Activated CD8-positive, alpha-beta memory T cell treated with anti-CD3 and anti-CD28 coated beads, Interleukin-2, amount 10 ng/mL, durations not matched to agents 7 days and 5 days (primary cell): ENCODE results near the gene ATXN7. TPM values are rescaled to one million over a fixed set of nuclear protein-coding genes. Genes with fewer than 3 reads are reported as not detected.

Experiments used
- ATAC-seq: fragments of 150-1000 bp; cut with Tn5 transposase; one replicate; pipeline ENCODE4 v1.10.0; 2021; ENCODE audit warnings: moderate library complexity
- CTCF ChIA-PET: fragments of 350-600 bp; sonication (Branson Sonifier 250); formaldehyde crosslinking; loops from one replicate; lab custom pipeline; 2021; ENCODE audit warnings: antibody characterized with exemption; lab: Charles Lee
- DNase-seq: peaks from one replicate; pipeline ENCODE4 v3.0.0-alpha.2; 2020
- H3K27ac Mint-ChIP-seq: one replicate; pipeline ENCODE4 v1.8.0; 2021; ENCODE audit warnings: mild to moderate bottlenecking, mixed read lengths
- H3K27me3 Mint-ChIP-seq: one replicate; pipeline ENCODE4 v1.8.0; 2021; ENCODE audit warnings: mixed read lengths
- H3K36me3 Mint-ChIP-seq: one replicate; pipeline ENCODE4 v1.8.0; 2021; ENCODE audit warnings: mild to moderate bottlenecking, mixed read lengths
- H3K4me1 Mint-ChIP-seq: one replicate; pipeline ENCODE4 v1.8.0; 2021; ENCODE audit warnings: mixed read lengths
- H3K4me3 Mint-ChIP-seq: one replicate; pipeline ENCODE4 v1.8.0; 2021; ENCODE audit warnings: mild to moderate bottlenecking, moderate library complexity, mixed read lengths
- H3K9me3 Mint-ChIP-seq: one replicate; pipeline ENCODE4 v1.8.0; 2022; ENCODE audit warnings: low read depth, mixed read lengths
- total RNA-seq, 2 experiments: library from RNA; stranded (reverse); gene quantifications; one replicate each; pipeline ENCODE4 v1.2.3, GENCODE V29; 2021

Gene ATXN7
- total RNA-seq, 2 experiments from 2014 or later, result 41.9 to 56.5 TPM

DNA sequence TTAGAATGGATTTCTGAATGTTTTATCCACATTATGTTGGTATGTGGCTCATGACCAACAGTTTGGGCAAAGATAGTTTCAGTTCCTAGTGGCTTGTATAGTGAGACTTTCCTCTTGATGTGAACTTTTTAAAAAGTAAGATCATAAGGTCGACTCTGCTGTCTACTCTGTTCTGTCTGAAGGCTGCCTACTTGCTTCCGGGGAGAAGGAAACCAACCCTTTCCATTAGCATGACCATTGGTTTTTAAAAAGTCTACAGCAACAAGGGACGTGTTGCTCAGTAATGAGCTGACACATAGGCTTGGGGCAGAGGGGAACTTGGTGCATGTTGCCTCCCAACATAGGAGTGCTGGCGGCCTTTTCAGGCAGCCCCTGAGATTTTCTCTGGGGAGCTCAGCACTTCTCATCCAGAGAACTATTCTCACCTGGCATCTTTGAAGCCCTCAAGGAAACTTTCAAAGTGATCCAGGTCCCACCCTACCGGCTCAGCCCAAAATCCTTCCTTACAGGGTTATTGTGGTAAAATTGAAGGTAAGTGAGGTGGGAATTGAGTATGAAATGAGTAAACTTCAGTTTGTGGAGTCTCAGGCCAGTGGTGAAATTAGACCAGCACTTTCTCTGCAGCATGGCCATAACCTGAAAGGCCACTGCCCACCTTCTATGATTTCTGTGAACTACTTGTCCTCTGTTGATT is 129.0 kb downstream of the ATXN7 start:
- Mint-ChIP-seq H3K9me3 (no peaks in the 10 kb centered on the region), H3K4me1 (peaks cover 13% of the 10 kb centered on the region), H3K27ac (peak overlapping the region; percentile 52), H3K36me3 (peaks cover 63% of the 10 kb centered on the region), H3K4me3 (no peak overlapping the region), H3K27me3 (no peaks in the 10 kb centered on the region)
- no peak for DNase-seq
- ATAC-seq, result no peak
- CTCF ChIA-PET, result interaction anchor here (0.7 to 7.4 kb wide), 13 partner anchors 10 to 67 kb away, joined by 3 to 58 read pairs (median 8); partner anchors contain the start of gene PSMD6

DNA sequence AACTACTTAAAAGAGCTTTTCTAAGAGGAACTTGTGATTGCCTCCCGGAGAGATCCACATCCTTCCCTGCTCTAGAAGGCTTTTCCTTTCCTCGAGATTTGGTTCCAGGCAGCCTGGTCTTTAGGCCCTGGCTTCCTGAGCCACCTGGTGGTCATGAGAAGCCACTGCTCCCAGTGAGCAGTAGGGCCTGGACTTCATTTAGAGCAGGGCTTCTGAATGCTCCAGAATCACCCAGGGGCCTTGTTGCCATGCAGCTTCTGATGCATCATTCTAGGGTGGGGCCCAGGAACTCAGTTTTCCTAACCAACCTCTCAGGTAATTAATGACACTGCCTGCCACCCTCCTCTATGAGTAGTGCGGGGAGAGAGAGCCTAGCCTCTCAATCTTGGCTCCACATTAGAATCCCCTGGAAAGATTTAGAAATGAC is 130.0 kb downstream of the ATXN7 start:
- CTCF ChIA-PET, result interaction anchor here (0.7 to 7.4 kb wide), 15 partner anchors 9 to 68 kb away, joined by 3 to 58 read pairs (median 4); partner anchors contain the start of gene PSMD6
- Mint-ChIP-seq H3K27me3 (no peaks in the 10 kb centered on the region), H3K27ac (peak overlapping the region; percentile 25), H3K4me3 (no peak overlapping the region), H3K36me3 (peaks cover 59% of the 10 kb centered on the region), H3K4me1 (peaks cover 7% of the 10 kb centered on the region), H3K9me3 (no peaks in the 10 kb centered on the region)
- ATAC-seq, result peak; percentile 88
- peak; percentile 63 for DNase-seq

DNA sequence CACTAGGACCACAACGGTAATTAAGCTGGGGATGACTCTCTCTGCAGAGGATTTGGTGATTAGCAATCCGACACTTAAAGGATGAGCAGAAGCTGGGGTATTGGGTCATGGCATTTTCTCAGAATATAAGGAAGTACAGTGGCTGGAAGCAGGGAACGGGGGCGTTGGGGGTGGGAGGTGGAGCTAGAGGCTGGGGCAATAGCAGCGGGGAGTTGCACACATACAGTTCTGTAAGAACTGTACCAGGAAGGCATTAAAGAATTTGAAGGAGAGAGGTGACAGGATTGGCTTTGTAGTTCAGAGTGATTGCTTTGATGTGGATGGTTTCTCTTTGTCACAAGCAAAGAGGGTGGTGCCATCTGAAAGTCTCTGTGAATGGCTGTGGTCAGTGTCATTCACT is 131.4 kb downstream of the ATXN7 start:
- H3K4me1 Mint-ChIP-seq, result peaks cover 3% of the 10 kb centered on the region
- DNase-seq, result no peak
- peak overlapping the region; percentile 45 for H3K27ac Mint-ChIP-seq
- no peak overlapping the region for H3K4me3 Mint-ChIP-seq
- H3K27me3 Mint-ChIP-seq, result no peaks in the 10 kb centered on the region
- no peaks in the 10 kb centered on the region for H3K9me3 Mint-ChIP-seq
- no peak for ATAC-seq
- CTCF ChIA-PET, result interaction anchor here (1.3 to 7.4 kb wide), 8 partner anchors 8 to 33 kb away, joined by 3 to 58 read pairs (median 11); no protein-coding TSS in a partner anchor
- peaks cover 59% of the 10 kb centered on the region for H3K36me3 Mint-ChIP-seq

DNA sequence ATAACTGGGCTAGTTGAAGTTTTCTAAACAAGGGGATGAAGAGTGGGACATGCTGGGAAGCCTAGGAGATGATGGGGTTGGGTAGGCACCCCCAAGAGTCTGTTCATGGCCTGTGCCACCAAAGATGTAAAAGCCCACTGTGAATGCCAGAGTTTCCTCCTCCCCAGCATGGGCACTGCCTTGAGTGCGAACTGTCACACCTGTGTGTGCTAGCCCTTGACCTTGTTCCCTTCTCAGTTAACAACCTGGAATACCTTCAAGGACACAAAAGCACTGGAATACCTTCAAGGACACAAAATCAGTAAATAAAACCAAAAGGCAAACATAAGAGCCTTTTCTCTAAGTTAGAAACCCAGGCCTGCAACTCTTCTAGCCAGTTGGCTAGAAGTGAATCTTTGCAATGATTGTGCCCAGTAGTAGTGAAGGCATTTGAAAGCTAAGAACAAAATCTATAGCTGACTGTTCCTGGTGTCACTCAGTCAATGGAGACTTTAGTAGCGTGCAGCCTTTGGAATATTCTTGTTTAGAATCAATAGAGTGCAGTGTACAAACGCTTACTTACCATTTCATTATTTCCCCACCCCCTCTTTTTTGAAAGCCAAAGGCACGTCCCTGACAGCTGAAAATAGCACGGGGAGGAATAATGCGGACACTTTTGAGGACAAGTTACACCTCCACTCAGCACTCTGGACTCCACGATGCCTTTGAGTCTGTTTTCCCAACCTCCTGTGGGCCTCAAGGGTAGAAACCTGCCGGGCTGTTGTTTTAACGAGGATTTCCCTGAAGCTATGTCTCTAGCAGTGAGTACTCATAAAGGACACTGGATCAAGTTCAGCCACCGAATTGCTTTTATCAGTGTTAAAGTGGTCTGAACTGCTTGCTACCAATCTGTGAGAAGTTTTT is 135.4 kb downstream of the ATXN7 start:
- ATAC-seq (no peak), DNase-seq (no peak)
- H3K36me3 Mint-ChIP-seq, result peaks cover 49% of the 10 kb centered on the region
- no peaks in the 10 kb centered on the region for H3K27me3 Mint-ChIP-seq
- H3K27ac Mint-ChIP-seq, result no peak overlapping the region
- H3K4me3 Mint-ChIP-seq, result no peak overlapping the region
- CTCF ChIA-PET, result interaction anchor here (0.7 kb wide), 1 partner anchor 9 kb away, joined by 3 read pairs; no protein-coding TSS in a partner anchor
- H3K4me1 Mint-ChIP-seq, result peaks cover 3% of the 10 kb centered on the region
- no peaks in the 10 kb centered on the region for H3K9me3 Mint-ChIP-seq

DNA sequence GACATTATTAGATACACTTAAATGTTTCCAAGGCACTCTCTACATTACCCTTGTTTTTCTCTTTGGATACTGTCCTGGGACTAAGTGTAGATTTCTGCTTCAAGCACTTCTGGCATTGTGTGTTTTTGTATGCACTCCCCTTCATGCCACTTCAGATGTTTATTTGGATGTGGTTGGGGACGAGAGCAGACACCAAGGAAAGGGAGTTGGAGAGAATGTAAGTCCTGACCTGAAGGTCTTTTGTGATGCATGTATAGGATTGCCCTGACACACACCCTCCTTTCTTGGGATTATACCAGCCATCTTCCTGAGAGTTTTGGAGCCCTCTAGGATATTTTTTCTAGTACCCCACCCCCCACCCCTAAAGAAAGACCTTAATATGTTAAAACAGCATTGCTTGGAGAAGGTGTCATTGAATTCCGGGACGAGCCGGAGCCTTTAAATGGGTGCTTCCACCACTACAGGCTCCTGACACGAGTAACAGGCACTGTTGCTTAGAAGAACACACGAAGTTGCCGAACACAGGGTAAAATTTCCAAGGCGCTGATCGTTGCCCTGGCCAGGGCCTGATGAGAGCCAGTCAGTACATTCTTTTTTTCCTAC is 136.9 kb downstream of the ATXN7 start:
- Mint-ChIP-seq H3K36me3 (peaks cover 39% of the 10 kb centered on the region), H3K9me3 (no peaks in the 10 kb centered on the region), H3K27ac (peak overlapping the region; percentile 41), H3K4me3 (no peak overlapping the region), H3K27me3 (no peaks in the 10 kb centered on the region), H3K4me1 (no peaks in the 10 kb centered on the region)
- no peak for DNase-seq
- no peak for ATAC-seq
- CTCF ChIA-PET, result no interaction called here

DNA sequence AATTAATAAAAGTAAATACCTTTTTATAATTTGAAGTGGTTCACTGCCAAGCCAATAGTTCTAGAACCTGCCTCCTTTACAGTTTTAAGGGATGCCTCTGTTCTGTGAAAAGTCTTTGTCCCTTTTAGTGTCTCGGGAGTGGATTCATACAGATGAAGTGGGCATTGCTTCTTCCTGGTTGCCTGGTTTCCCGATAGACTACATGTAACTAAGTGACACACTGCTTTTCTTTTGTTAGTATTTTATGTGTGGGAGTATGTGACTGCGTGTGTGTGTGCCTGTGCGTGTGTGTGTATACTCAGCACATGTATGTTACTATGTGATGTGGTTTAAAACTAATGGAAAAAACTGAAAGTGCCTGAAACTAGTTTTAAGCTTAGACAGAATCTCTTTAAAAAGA is 138.6 kb downstream of the ATXN7 start:
- no peak overlapping the region for H3K27ac Mint-ChIP-seq
- H3K4me1 Mint-ChIP-seq, result no peaks in the 10 kb centered on the region
- ATAC-seq (no peak), DNase-seq (no peak)
- no peaks in the 10 kb centered on the region for H3K27me3 Mint-ChIP-seq
- H3K9me3 Mint-ChIP-seq, result no peaks in the 10 kb centered on the region
- CTCF ChIA-PET, result interaction anchor here (1.9 kb wide), 1 partner anchor 21 kb away, joined by 8 read pairs; the partner anchor contains the start of gene PSMD6
- peaks cover 25% of the 10 kb centered on the region for H3K36me3 Mint-ChIP-seq
- no peak overlapping the region for H3K4me3 Mint-ChIP-seq

DNA sequence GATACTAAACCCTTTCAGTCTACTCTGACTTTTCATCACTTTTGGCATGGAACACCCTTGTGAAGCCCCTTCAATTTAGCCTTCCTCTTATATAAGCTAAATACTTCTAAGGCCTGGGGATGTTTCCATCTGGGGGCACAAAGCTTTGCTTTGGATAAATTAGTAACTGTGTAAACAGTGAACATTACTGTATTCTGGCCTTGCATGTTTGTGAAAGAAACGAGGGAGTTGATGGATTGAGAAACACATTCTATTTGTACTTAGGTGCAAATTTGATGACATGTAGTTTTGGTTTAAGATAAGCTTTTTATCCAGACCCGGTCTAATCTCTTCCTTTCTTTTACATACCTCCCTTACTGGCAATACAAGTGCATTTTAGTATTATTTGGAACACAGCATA is 139.9 kb downstream of the ATXN7 start:
- no peak for ATAC-seq

DNA sequence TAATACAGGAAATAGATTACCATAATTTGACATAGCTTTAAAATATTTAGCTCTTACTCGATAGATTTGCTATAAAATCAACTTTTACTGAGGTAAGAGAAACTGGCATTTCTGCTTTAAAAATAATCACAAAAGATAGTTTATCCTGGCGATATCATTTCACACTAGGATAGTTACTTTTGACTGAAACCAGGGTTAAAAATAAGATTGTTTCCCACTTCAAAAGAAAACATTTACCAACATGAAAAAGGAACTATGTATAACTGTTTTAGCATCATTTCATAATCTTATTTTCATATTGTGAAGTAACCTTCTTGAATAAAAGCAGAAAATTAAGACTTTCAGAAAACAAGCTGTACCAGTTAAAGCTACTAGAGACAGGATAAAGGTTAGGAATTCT is 144.3 kb downstream of the ATXN7 start:
- peaks cover 50% of the 10 kb centered on the region for H3K36me3 Mint-ChIP-seq
- peaks cover 18% of the 10 kb centered on the region for H3K4me1 Mint-ChIP-seq
- ATAC-seq (no peak), DNase-seq (no peak)
- CTCF ChIA-PET, result interaction anchor here (1.0 to 2.7 kb wide), 8 partner anchors 10 to 46 kb away, joined by 3 to 15 read pairs (median 4); partner anchors contain the start of gene PSMD6
- H3K4me3 Mint-ChIP-seq, result no peak overlapping the region
- no peaks in the 10 kb centered on the region for H3K9me3 Mint-ChIP-seq
- H3K27ac Mint-ChIP-seq, result no peak overlapping the region
- H3K27me3 Mint-ChIP-seq, result no peaks in the 10 kb centered on the region

More for the DNA sequence above, 139.9 kb downstream of the ATXN7 start:
- Mint-ChIP-seq H3K27ac (no peak overlapping the region), H3K4me3 (no peak overlapping the region), H3K4me1 (peaks cover 4% of the 10 kb centered on the region), H3K27me3 (no peaks in the 10 kb centered on the region), H3K9me3 (no peaks in the 10 kb centered on the region), H3K36me3 (peaks cover 23% of the 10 kb centered on the region)
- CTCF ChIA-PET, result interaction anchor here (1.0 to 1.9 kb wide), 2 partner anchors 9 to 20 kb away, joined by 4 to 8 read pairs; partner anchors contain the start of gene PSMD6
- no peak for DNase-seq

DNA sequence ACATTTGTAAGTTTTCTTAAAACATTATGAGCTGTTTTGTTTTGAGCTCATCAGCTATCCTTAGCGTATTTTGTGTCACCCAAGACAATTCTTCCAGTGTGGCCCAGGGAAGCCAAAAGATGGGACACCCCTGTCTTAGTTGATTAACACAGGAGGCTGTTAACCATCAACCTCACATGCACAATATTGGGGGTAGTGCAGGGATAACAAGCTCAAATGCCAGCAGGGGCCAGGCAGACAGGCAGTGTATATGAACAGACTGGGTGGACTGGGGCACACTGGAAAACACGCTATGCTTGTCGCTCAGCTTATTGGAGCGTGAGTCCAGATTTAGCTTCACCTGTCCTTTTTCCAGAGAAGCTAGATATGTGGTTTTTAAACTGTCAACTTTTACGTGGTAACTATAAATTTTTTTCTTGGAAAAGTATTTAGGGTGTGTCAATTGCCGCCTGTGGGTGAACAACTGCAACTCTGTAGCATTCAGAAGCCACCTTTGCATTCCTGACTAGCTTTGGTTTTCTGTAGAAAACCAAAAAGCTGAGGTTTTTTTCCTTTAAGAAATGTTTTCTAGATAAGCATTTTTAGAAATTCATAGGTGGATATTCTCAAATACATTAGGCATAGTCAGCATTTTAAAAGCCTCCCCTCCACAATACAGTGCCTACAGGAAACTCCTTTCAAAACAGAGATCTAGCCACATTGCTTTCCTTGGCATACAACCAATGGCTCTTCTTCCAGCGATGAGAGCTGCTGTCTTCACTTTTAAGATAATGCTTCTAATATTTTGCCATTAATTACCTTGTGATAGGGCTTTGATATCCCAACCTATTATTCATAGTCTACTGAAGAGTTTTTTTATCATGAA is 145.1 kb downstream of the ATXN7 start:
- Mint-ChIP-seq H3K9me3 (no peaks in the 10 kb centered on the region), H3K27me3 (no peaks in the 10 kb centered on the region), H3K36me3 (peaks cover 52% of the 10 kb centered on the region), H3K4me3 (no peak overlapping the region), H3K27ac (no peak overlapping the region), H3K4me1 (peaks cover 18% of the 10 kb centered on the region)
- no peak for ATAC-seq
- DNase-seq, result no peak
- CTCF ChIA-PET, result interaction anchor here (1.0 to 2.7 kb wide), 8 partner anchors 10 to 47 kb away, joined by 3 to 15 read pairs (median 4); partner anchors contain the start of gene PSMD6

DNA sequence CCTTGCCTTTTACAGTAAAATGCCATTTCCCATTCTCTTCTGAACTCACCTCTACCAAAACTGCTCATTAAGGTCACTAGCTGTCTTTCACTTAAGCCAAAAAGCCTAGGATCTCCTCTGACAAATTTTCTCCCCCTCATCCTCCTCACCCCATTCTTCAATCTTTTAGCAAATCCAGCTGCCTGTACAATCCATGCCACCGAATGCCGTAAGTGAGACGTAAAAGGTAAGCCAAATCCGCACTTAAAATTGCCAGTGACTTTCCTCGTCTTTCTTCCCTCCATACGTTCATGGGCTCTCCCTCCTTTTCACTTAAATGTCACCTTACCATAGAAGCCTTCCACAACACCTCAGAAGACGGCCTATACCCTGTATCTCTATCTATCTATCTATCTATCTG is 145.9 kb downstream of the ATXN7 start:
- Mint-ChIP-seq H3K9me3 (no peaks in the 10 kb centered on the region), H3K36me3 (peaks cover 55% of the 10 kb centered on the region), H3K4me1 (peaks cover 20% of the 10 kb centered on the region), H3K27me3 (no peaks in the 10 kb centered on the region), H3K27ac (peak overlapping the region; percentile 7), H3K4me3 (no peak overlapping the region)
- CTCF ChIA-PET, result interaction anchor here (2.6 to 2.7 kb wide), 2 partner anchors 14 to 15 kb away, joined by 14 to 15 read pairs; partner anchors contain the start of gene PSMD6
- no peak for ATAC-seq
- DNase-seq, result no peak

DNA sequence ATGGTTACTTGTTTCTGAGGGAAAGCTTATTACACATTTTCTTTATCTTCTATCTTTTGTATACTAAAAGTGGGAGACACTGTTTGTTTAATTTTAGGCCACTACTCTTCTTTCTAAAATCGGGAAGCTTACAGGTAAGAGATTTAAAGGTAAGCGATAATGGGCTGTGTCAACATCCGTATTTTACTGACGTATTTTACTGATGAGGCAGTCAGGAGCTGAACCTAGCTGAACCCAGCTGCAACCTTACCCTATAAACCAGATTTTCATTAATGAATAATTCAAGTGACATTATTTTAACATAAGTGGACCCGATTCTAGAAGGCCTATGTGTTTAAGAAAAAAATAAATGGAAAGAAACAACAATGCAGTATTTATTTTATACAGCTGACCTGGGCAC is 146.5 kb downstream of the ATXN7 start:
- CTCF ChIA-PET, result interaction anchor here (1.1 kb wide), 1 partner anchor 13 kb away, joined by 9 read pairs; the partner anchor contains the start of gene PSMD6
- Mint-ChIP-seq H3K9me3 (no peaks in the 10 kb centered on the region), H3K27ac (no peak overlapping the region)

DNA sequence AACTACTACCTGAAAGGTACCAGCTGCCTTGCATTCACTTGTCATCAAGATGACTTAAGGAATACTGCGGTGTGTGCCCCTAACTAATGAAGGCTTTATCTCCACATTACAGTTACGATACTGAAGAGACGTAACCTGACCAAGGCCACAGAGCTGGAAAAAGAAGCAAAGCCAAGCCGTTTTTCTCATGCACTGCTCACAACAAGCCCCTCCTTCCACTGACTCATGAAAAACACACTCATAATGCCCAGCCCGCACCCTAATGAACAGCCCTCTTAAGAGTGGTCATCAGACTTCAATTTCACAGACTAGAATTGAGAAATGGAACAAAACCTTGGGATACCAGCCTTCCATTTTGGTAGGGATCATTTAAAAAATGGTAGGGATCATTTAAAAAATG is 148.0 kb downstream of the ATXN7 start:
- H3K4me1 Mint-ChIP-seq, result peaks cover 23% of the 10 kb centered on the region
- no peak for DNase-seq
- no peaks in the 10 kb centered on the region for H3K9me3 Mint-ChIP-seq
- H3K27ac Mint-ChIP-seq, result no peak overlapping the region
- H3K4me3 Mint-ChIP-seq, result no peak overlapping the region
- ATAC-seq, result no peak
- peaks cover 65% of the 10 kb centered on the region for H3K36me3 Mint-ChIP-seq
- no peaks in the 10 kb centered on the region for H3K27me3 Mint-ChIP-seq
- CTCF ChIA-PET, result interaction anchor here (1.0 to 2.0 kb wide), 2 partner anchors 11 to 12 kb away, joined by 4 to 5 read pairs; partner anchors contain the start of gene PSMD6

More for the DNA sequence above, 146.5 kb downstream of the ATXN7 start:
- Mint-ChIP-seq H3K36me3 (peaks cover 61% of the 10 kb centered on the region), H3K4me1 (peaks cover 23% of the 10 kb centered on the region), H3K27me3 (no peaks in the 10 kb centered on the region), H3K4me3 (no peak overlapping the region)
- no peak for ATAC-seq
- DNase-seq, result no peak
